H1 (cell line): ENCODE data around the gene TMEM108. TPM values are rescaled to one million over a fixed set of nuclear protein-coding genes. Genes with fewer than 3 reads are reported as not detected.

Experiments used
- CTCF ChIA-PET: fragments of 300-600 bp; sonication (Branson Sonifier 250); formaldehyde crosslinking; loops from one replicate; lab custom pipeline; 2021; ENCODE audit not compliant: partially characterized antibody; lab: Charles Lee
- POLR2A ChIA-PET: fragments of 300-600 bp; sonication (Branson Sonifier 250); formaldehyde crosslinking; loops from one replicate; lab custom pipeline; 2021; ENCODE audit warnings: inconsistent platforms; ENCODE audit not compliant: partially characterized antibody; lab: Charles Lee
- DNase-seq, 2 experiments: peaks; one replicate each; pipeline versions ENCODE4 v3.0.0 to v3.0.0-alpha.2; 2010 to 2022; ENCODE audit warnings: low spot score in 2 of 2, low read depth in 1 of 2, mixed read lengths in 1 of 2
- FAIRE-seq: peaks from 2 replicates; lab custom pipeline; 2011; peaks lifted over from hg19 to GRCh38; lab: Jason Lieb, UNC
- H2AFZ ChIP-seq: 2 replicates; pipeline ENCODE4 v1.8.1; 2012; ENCODE audit warnings: low read length, inconsistent platforms
- H2AK5ac ChIP-seq: 2 replicates; pipeline ENCODE4 v1.6.1; 2013; ENCODE audit warnings: low read depth, low read length
- H2BK120ac ChIP-seq: replicated peaks from 2 replicates; pipeline ENCODE3; 2013; ENCODE audit warnings: low read depth, low read length, inconsistent platforms
- H2BK12ac ChIP-seq: 2 replicates; pipeline ENCODE4 v1.6.1; 2013; ENCODE audit warnings: low read depth, low read length
- H2BK15ac ChIP-seq: 2 replicates; pipeline ENCODE4 v1.6.1; 2013; ENCODE audit warnings: low read length
- H2BK20ac ChIP-seq: 2 replicates; pipeline ENCODE4 v1.6.1; 2013; ENCODE audit warnings: low read length
- H2BK5ac ChIP-seq: 2 replicates; pipeline ENCODE4 v1.6.1; 2013; ENCODE audit warnings: low read depth, low read length
- H3K14ac ChIP-seq: 2 replicates; pipeline ENCODE4 v1.6.1; 2013; ENCODE audit warnings: inconsistent platforms; ENCODE audit not compliant: insufficient read length
- H3K18ac ChIP-seq: 2 replicates; pipeline ENCODE4 v1.6.1; 2013; ENCODE audit warnings: low read length; ENCODE audit errors: extremely low read depth
- H3K23ac ChIP-seq: 2 replicates; pipeline ENCODE4 v1.6.1; 2013; ENCODE audit warnings: inconsistent platforms; ENCODE audit not compliant: insufficient read length
- H3K23me2 ChIP-seq: 2 replicates; pipeline ENCODE4 v1.6.1; 2013; ENCODE audit warnings: low read depth, low read length
- H3K27ac ChIP-seq: 2 replicates; pipeline ENCODE4 v1.6.1; 2011; ENCODE audit warnings: low read depth, low read length, inconsistent platforms
- H3K27me3 ChIP-seq, 4 experiments: replicated peaks in 1 of 4; 1 replicate in 1 of 4; 2 replicates in 3 of 4; pipeline versions ENCODE4 v1.6.1 to v1.8.1; 2011 to 2013; ENCODE audit warnings: low read length in 3 of 4, mild to moderate bottlenecking in 3 of 4, inconsistent platforms in 2 of 4, mixed read lengths in 2 of 4, moderate library complexity in 1 of 4; ENCODE audit not compliant: control insufficient read depth in 3 of 4, insufficient read depth in 3 of 4; ENCODE audit errors: extremely low read depth in 1 of 4
- H3K36me3 ChIP-seq, 4 experiments: 2 replicates each; pipeline versions ENCODE4 v1.6.1 to v1.8.1; 2011 to 2013; ENCODE audit warnings: mild to moderate bottlenecking in 4 of 4, low read length in 3 of 4, moderate library complexity in 2 of 4, control low read depth in 1 of 4, inconsistent platforms in 1 of 4; ENCODE audit not compliant: insufficient read depth in 4 of 4, control insufficient read depth in 2 of 4
- H3K4ac ChIP-seq: replicated peaks from 2 replicates; pipeline ENCODE3; 2013; ENCODE audit warnings: low read length, low read depth, mixed read lengths, inconsistent platforms; ENCODE audit not compliant: insufficient read length
- H3K4me1 ChIP-seq, 4 experiments: replicated peaks in 1 of 4; 1 replicate in 1 of 4; 2 replicates in 3 of 4; pipeline versions ENCODE4 v1.6.1 to v1.8.1; 2011 to 2013; ENCODE audit warnings: low read length in 3 of 4, inconsistent platforms in 2 of 4, mixed read lengths in 1 of 4; ENCODE audit not compliant: insufficient read depth in 4 of 4, control insufficient read depth in 3 of 4
- H3K4me2 ChIP-seq, 2 experiments: 2 replicates each; pipeline versions ENCODE4 v1.6.1 to v1.8.1; 2011 to 2013; ENCODE audit warnings: low read depth in 2 of 2, low read length in 2 of 2, control low read depth in 1 of 2, inconsistent platforms in 1 of 2, mild to moderate bottlenecking in 1 of 2; ENCODE audit not compliant: insufficient read depth in 1 of 2
- H3K4me3 ChIP-seq, 4 experiments: fragments of 200-600, 300-600 bp in 1 of 4; sonication (generic), shearing (Covaris generic), sonication (Bioruptor Twin) in 1 of 4; 2 replicates each; pipeline versions ENCODE4 v1.5.1 to v1.8.1; 2011 to 2016; ENCODE audit warnings: low read length in 4 of 4, low read depth in 3 of 4, control low read depth in 2 of 4, inconsistent platforms in 2 of 4, mild to moderate bottlenecking in 2 of 4, mixed read lengths in 1 of 4, moderate library complexity in 1 of 4; ENCODE audit not compliant: insufficient read depth in 2 of 4; ENCODE audit errors: extremely low read depth in 1 of 4
- H3K56ac ChIP-seq: replicated peaks from 2 replicates; pipeline ENCODE3; 2013; ENCODE audit warnings: low read depth, mild to moderate bottlenecking, mixed read lengths, low read length, inconsistent platforms; ENCODE audit not compliant: insufficient read length
- H3K79me1 ChIP-seq: 2 replicates; pipeline ENCODE4 v1.6.1; 2013; ENCODE audit warnings: low read depth, low read length, control low read depth
- H3K79me2 ChIP-seq, 2 experiments: 2 replicates each; pipeline versions ENCODE4 v1.6.1 to v1.8.1; 2012 to 2013; ENCODE audit warnings: low read length in 2 of 2, mild to moderate bottlenecking in 2 of 2, inconsistent platforms in 1 of 2; ENCODE audit not compliant: insufficient read depth in 2 of 2, control insufficient read depth in 1 of 2
- H3K9ac ChIP-seq, 4 experiments: replicated peaks in 1 of 4; 1 replicate in 1 of 4; 2 replicates in 3 of 4; pipeline versions ENCODE4 v1.6.1 to v1.8.1; 2011 to 2013; ENCODE audit warnings: low read depth in 3 of 4, low read length in 3 of 4, control low read depth in 2 of 4, mild to moderate bottlenecking in 2 of 4, moderate library complexity in 2 of 4, inconsistent platforms in 1 of 4; ENCODE audit errors: extremely low read depth in 1 of 4
- H3K9me3 ChIP-seq, 2 experiments: 2 replicates each; pipeline versions ENCODE4 v1.6.1 to v1.8.1; 2012 to 2013; ENCODE audit warnings: mild to moderate bottlenecking in 2 of 2, moderate library complexity in 2 of 2, control low read depth in 1 of 2, inconsistent platforms in 1 of 2, low read depth in 1 of 2, low read length in 1 of 2, mixed read lengths in 1 of 2; ENCODE audit not compliant: insufficient read depth in 2 of 2
- H4K20me1 ChIP-seq, 2 experiments: replicated peaks in 1 of 2; 2 replicates each; pipeline versions ENCODE3 to v1.8.1; 2011 to 2013; ENCODE audit warnings: inconsistent platforms in 2 of 2, low read length in 2 of 2, mild to moderate bottlenecking in 1 of 2; ENCODE audit not compliant: insufficient read depth in 2 of 2, control insufficient read depth in 1 of 2
- H4K5ac ChIP-seq: 2 replicates; pipeline ENCODE4 v1.6.1; 2013; ENCODE audit warnings: low read length, low read depth, mixed read lengths, inconsistent platforms; ENCODE audit not compliant: insufficient read length
- H4K8ac ChIP-seq: 2 replicates; pipeline ENCODE4 v1.8.0; 2013; ENCODE audit warnings: mild to moderate bottlenecking, moderate library complexity, low read length, inconsistent platforms; ENCODE audit not compliant: insufficient read depth; ENCODE audit errors: extremely low read depth
- H4K91ac ChIP-seq: replicated peaks from 2 replicates; pipeline ENCODE3; 2013; ENCODE audit warnings: low read length, mixed read lengths, inconsistent platforms; ENCODE audit not compliant: insufficient read length
- CHD1 ChIP-seq: IDR thresholded peaks from 2 replicates; pipeline ENCODE4 v1.6.1; 2012; ENCODE audit warnings: low read depth, low read length, improper control_type of control experiment
- CTCF ChIP-seq, 3 experiments: IDR thresholded peaks; 1 replicate in 2 of 3; 2 replicates in 1 of 3; pipeline versions ENCODE4 v1.5.1 to v1.6.1; 2011; ENCODE audit warnings: low read length in 3 of 3, mild to moderate bottlenecking in 3 of 3, inconsistent platforms in 2 of 3, low read depth in 1 of 3, moderate library complexity in 1 of 3; ENCODE audit not compliant: insufficient read depth in 1 of 3; ENCODE audit errors: control extremely low read depth in 1 of 3
- E2F6 ChIP-seq: IDR thresholded peaks from 2 replicates; pipeline ENCODE4 v1.6.1; 2012; ENCODE audit warnings: inconsistent platforms
- EGR1 ChIP-seq: IDR thresholded peaks from 2 replicates; pipeline ENCODE4 v1.6.1; 2011; ENCODE audit warnings: low read depth, low read length, borderline replicate concordance
- RAD21 ChIP-seq, 2 experiments: IDR thresholded peaks in 1 of 2; conservative IDR thresholded peaks in 1 of 2; 2 replicates each; pipeline ENCODE4 v1.6.1; 2011; ENCODE audit warnings: low read depth in 2 of 2, low read length in 2 of 2, improper control_type of control experiment in 1 of 2, inconsistent platforms in 1 of 2, mild to moderate bottlenecking in 1 of 2, moderate library complexity in 1 of 2
- SIN3A ChIP-seq, 2 experiments: IDR thresholded peaks in 1 of 2; conservative IDR thresholded peaks in 1 of 2; 2 replicates each; pipeline ENCODE4 v1.6.1; 2011 to 2012; ENCODE audit warnings: low read length in 2 of 2, improper control_type of control experiment in 1 of 2, low read depth in 1 of 2, mild to moderate bottlenecking in 1 of 2
- SIX5 ChIP-seq: IDR thresholded peaks from 2 replicates; pipeline ENCODE4 v1.6.1; 2011; ENCODE audit warnings: mild to moderate bottlenecking, low read depth, low read length
- TEAD4 ChIP-seq: IDR thresholded peaks from 2 replicates; pipeline ENCODE4 v1.6.1; 2012; ENCODE audit warnings: low read depth, low read length, inconsistent platforms, mixed read lengths
- USF2 ChIP-seq: IDR thresholded peaks from 2 replicates; pipeline ENCODE4 v1.6.1; 2011; ENCODE audit warnings: low read length, improper control_type of control experiment
- WGBS, 2 experiments: shearing (Covaris generic) in 1 of 2; methylation state at CpG; one replicate each; pipeline versions ENCODE4 v1.1.6 to v1.1.7; 2013 to 2015; ENCODE audit warnings: low lambda C conversion rate in 2 of 2, mixed read lengths in 2 of 2, inconsistent platforms in 1 of 2, low coverage in 1 of 2, missing lambda C conversion rate in 1 of 2; ENCODE audit not compliant: insufficient replicate concordance in 2 of 2, insufficient coverage in 1 of 2, insufficient read length in 1 of 2; ENCODE audit errors: extremely low coverage in 1 of 2, missing lambda C conversion rate in 1 of 2; 5-methylcytosine and 5-hydroxymethylcytosine counted together
- polyA plus RNA-seq, 7 experiments: library from polyadenylated mRNA; depleted of rRNA in 3 of 7; stranded (reverse) in 5 of 7; unstranded in 2 of 7; fragments of >200 nt in 5 of 7; fragments of 200-250 nt in 2 of 7; gene quantifications; 1 replicate in 5 of 7; 2 replicates in 1 of 7; 4 replicates in 1 of 7; pipeline versions ENCODE4 v1.2.1 to v1.2.3, GENCODE V29; 2011 to 2013; ENCODE audit warnings: missing spikeins in 2 of 7, mixed read lengths in 2 of 7
- total RNA-seq: library from RNA; stranded (reverse); fragmentation: NEBNext Ultra II Directional; extraction: Animal tissue kit (Norgen Biotek cat#: 25700); gene quantifications from 2 replicates; pipeline ENCODE4 v1.2.1, GENCODE V29; 2021

The TMEM108 gene
- total and polyA plus RNA-seq, 2 of the 8 experiments (the other 6 are each of a cell fraction or from before 2014, with no cell fraction given), result 14.3 to 16.2 TPM

GRCh38 chr3:133376810-133377209, 338.6 kb downstream of the TMEM108 start:
- no peaks in the 10 kb centered on the region for H3K36me3 ChIP-seq
- no peak overlapping the region for H2AK5ac ChIP-seq
- no peak overlapping the region for H3K4me3 ChIP-seq
- no peak overlapping the region for H3K4ac ChIP-seq
- CTCF ChIA-PET, result interaction anchor here (0.7 to 18.0 kb wide), 23 partner anchors 1 to 651 kb away, joined by 3 to 189 read pairs (median 4); no protein-coding TSS in a partner anchor
- H3K9me3 ChIP-seq, result no peaks in the 10 kb centered on the region
- no peak overlapping the region for H2BK15ac ChIP-seq
- H3K4me1 ChIP-seq, result peaks cover 0 to 10% (median 8%) of the 10 kb centered on the region in 4 experiments; a peak in 5 of 7 replicates
- no peaks in the 10 kb centered on the region for H3K23me2 ChIP-seq
- H3K79me1 ChIP-seq, result no peaks in the 10 kb centered on the region
- no peak overlapping the region for H3K23ac ChIP-seq
- no peak overlapping the region for H4K5ac ChIP-seq
- H2AFZ ChIP-seq, result no peak overlapping the region
- H3K79me2 ChIP-seq, result no peaks in the 10 kb centered on the region
- no peak overlapping the region for H2BK12ac ChIP-seq
- no peak overlapping the region for H2BK120ac ChIP-seq
- DNase-seq (no peak), FAIRE-seq (no peak)
- POLR2A ChIA-PET, result no interaction called here
- no peak overlapping the region for H3K9ac ChIP-seq
- no peak overlapping the region for H3K4me2 ChIP-seq
- H2BK5ac ChIP-seq, result no peak overlapping the region
- no peak overlapping the region for H4K91ac ChIP-seq
- no peak overlapping the region for H2BK20ac ChIP-seq
- no peak overlapping the region for H3K14ac ChIP-seq
- H4K20me1 ChIP-seq, result no peaks in the 10 kb centered on the region
- H3K18ac ChIP-seq, result no peak overlapping the region
- 87% methylated on average over 6 of the region's 6 CpGs; no CpG with 5 or more reads in 1 of the 2 experiments for WGBS, 2 experiments
- no peak overlapping the region for H3K56ac ChIP-seq
- no peak overlapping the region for H4K8ac ChIP-seq
- no peaks in the 10 kb centered on the region for H3K27me3 ChIP-seq
- H3K27ac ChIP-seq, result no peak overlapping the region
- TF ChIP-seq USF2 (no peak), SIX5 (no peak), CTCF (IDR thresholded peaks at IDR 0.05; ENCODE audit: control extremely low read depth in 1 of 3, insufficient read depth in 1 of 3, low read depth in 1 of 3, low read length in 3 of 3) (peak; percentile 44 to 70 (median 56)), CHD1 (no peak), TEAD4 (no peak), E2F6 (no peak), RAD21 (IDR thresholded peaks at IDR 0.05 in 1 of 2, conservative IDR thresholded peaks at IDR 0.05 in 1 of 2; ENCODE audit: low read depth in 2 of 2, low read length in 2 of 2) (peak; percentile 66 to 74), SIN3A (conservative IDR thresholded peaks at IDR 0.05 in 1 of 2, IDR thresholded peaks at IDR 0.05 in 1 of 2; ENCODE audit: low read depth in 1 of 2, low read length in 2 of 2) (no peak), EGR1 (no peak)
